H9 (cell line): ENCODE measurements around the gene NRROS. TPM values are rescaled to one million over a fixed set of nuclear protein-coding genes. Genes with fewer than 3 reads are reported as not detected.

Experiments used
- DNase-seq: peaks from one replicate; pipeline ENCODE4 v3.0.0-alpha.2; 2017
- H2AFZ ChIP-seq: one replicate; pipeline ENCODE4 v1.6.1; 2013; ENCODE audit warnings: mild to moderate bottlenecking, low read length, control low read depth, moderate library complexity
- H2AK5ac ChIP-seq: 2 replicates; pipeline ENCODE4 v1.6.1; 2013; ENCODE audit warnings: low read length, control low read depth, mixed read lengths; ENCODE audit not compliant: insufficient read length
- H2BK120ac ChIP-seq: one replicate; pipeline ENCODE4 v1.6.1; 2013; ENCODE audit warnings: low read depth, mild to moderate bottlenecking, low read length, control low read depth, inconsistent platforms; ENCODE audit not compliant: poor library complexity, severe bottlenecking
- H2BK12ac ChIP-seq: 2 replicates; pipeline ENCODE4 v1.6.1; 2013; ENCODE audit warnings: low read length, control low read depth, mixed read lengths, low read depth; ENCODE audit not compliant: insufficient read length
- H2BK15ac ChIP-seq: 2 replicates; pipeline ENCODE4 v1.6.1; 2013; ENCODE audit warnings: low read depth, low read length, control low read depth
- H2BK20ac ChIP-seq: one replicate; pipeline ENCODE4 v1.6.1; 2013; ENCODE audit warnings: low read depth, mild to moderate bottlenecking, low read length, control low read depth, inconsistent platforms; ENCODE audit not compliant: poor library complexity, severe bottlenecking
- H2BK5ac ChIP-seq: 2 replicates; pipeline ENCODE4 v1.6.1; 2013; ENCODE audit warnings: low read length, control low read depth, mixed read lengths; ENCODE audit not compliant: insufficient read length
- H3K14ac ChIP-seq: 2 replicates; pipeline ENCODE4 v1.6.1; 2013; ENCODE audit warnings: low read length, control low read depth; ENCODE audit not compliant: insufficient read depth
- H3K18ac ChIP-seq: 2 replicates; pipeline ENCODE4 v1.6.1; 2013; ENCODE audit warnings: low read depth, mild to moderate bottlenecking, mixed read lengths, low read length, control low read depth; ENCODE audit not compliant: insufficient read length
- H3K23ac ChIP-seq: 2 replicates; pipeline ENCODE4 v1.6.1; 2013; ENCODE audit warnings: low read length, control low read depth, mixed read lengths, low read depth; ENCODE audit not compliant: insufficient read length
- H3K23me2 ChIP-seq: 2 replicates; pipeline ENCODE4 v1.6.1; 2013; ENCODE audit warnings: low read depth, mild to moderate bottlenecking, mixed read lengths, low read length, control low read depth; ENCODE audit not compliant: insufficient read length, poor library complexity, severe bottlenecking
- H3K27ac ChIP-seq: 2 replicates; pipeline ENCODE4 v1.5.1; 2013; ENCODE audit warnings: low read length, control low read depth, mixed read lengths, low read depth; ENCODE audit not compliant: insufficient read length
- H3K27me3 ChIP-seq: 2 replicates; pipeline ENCODE4 v1.6.1; 2013; ENCODE audit warnings: low read length, control low read depth, inconsistent platforms; ENCODE audit not compliant: insufficient read depth
- H3K4ac ChIP-seq: 2 replicates; pipeline ENCODE4 v1.6.1; 2013; ENCODE audit warnings: low read depth, mild to moderate bottlenecking, control low read depth, inconsistent platforms, low read length, moderate library complexity
- H3K4me1 ChIP-seq: 2 replicates; pipeline ENCODE4 v1.6.1; 2013; ENCODE audit warnings: low read length, control low read depth, inconsistent platforms; ENCODE audit not compliant: insufficient read depth
- H3K4me2 ChIP-seq: 2 replicates; pipeline ENCODE4 v1.6.1; 2013; ENCODE audit warnings: low read length, control low read depth, mixed read lengths; ENCODE audit not compliant: insufficient read length, insufficient read depth
- H3K56ac ChIP-seq: 2 replicates; pipeline ENCODE4 v1.6.1; 2013; ENCODE audit warnings: low read depth, mild to moderate bottlenecking, mixed read lengths, low read length, control low read depth; ENCODE audit not compliant: insufficient read length
- H3K79me1 ChIP-seq: 2 replicates; pipeline ENCODE4 v1.6.1; 2013; ENCODE audit warnings: low read depth, mild to moderate bottlenecking, moderate library complexity, low read length, control low read depth, inconsistent platforms; ENCODE audit not compliant: insufficient read depth, poor library complexity, severe bottlenecking
- H3K79me2 ChIP-seq: 2 replicates; pipeline ENCODE4 v1.6.1; 2013; ENCODE audit warnings: low read length, control low read depth, inconsistent platforms; ENCODE audit not compliant: insufficient read depth
- H3K9ac ChIP-seq: 2 replicates; pipeline ENCODE4 v1.6.1; 2013; ENCODE audit warnings: low read length, control low read depth, mixed read lengths; ENCODE audit not compliant: insufficient read length; ENCODE audit errors: extremely low read depth
- H3K9me3 ChIP-seq: one replicate; pipeline ENCODE4 v1.6.1; 2013; ENCODE audit warnings: low read depth, low read length, inconsistent platforms; ENCODE audit not compliant: control insufficient read depth
- H3T11ph ChIP-seq: one replicate; pipeline ENCODE4 v1.6.1; 2013; ENCODE audit warnings: mild to moderate bottlenecking, low read length, control low read depth, inconsistent platforms
- H4K20me1 ChIP-seq: one replicate; pipeline ENCODE4 v1.6.1; 2013; ENCODE audit not compliant: control insufficient read depth, insufficient read length, insufficient read depth
- H4K5ac ChIP-seq: 2 replicates; pipeline ENCODE4 v1.6.1; 2013; ENCODE audit warnings: low read depth, mild to moderate bottlenecking, mixed read lengths, low read length, control low read depth; ENCODE audit not compliant: insufficient read length
- H4K8ac ChIP-seq: replicated peaks from 2 replicates; pipeline ENCODE4 v1.6.1; 2013; ENCODE audit warnings: low read length, control low read depth, mixed read lengths, low read depth; ENCODE audit not compliant: insufficient read length
- H4K91ac ChIP-seq: 2 replicates; pipeline ENCODE4 v1.6.1; 2013; ENCODE audit warnings: low read depth, mild to moderate bottlenecking, moderate library complexity, mixed read lengths, low read length, control low read depth; ENCODE audit not compliant: insufficient read length
- H3K27ac Mint-ChIP-seq, 3 experiments: 2 replicates in 2 of 3; 3 replicates in 1 of 3; pipeline ENCODE4 v1.8.0; 2020 to 2021; ENCODE audit warnings: mixed read lengths in 3 of 3, mild to moderate bottlenecking in 1 of 3, moderate library complexity in 1 of 3
- H3K27me3 Mint-ChIP-seq: 2 replicates; pipeline ENCODE4 v1.8.0; 2021; ENCODE audit warnings: low read depth, mild to moderate bottlenecking, moderate library complexity, mixed read lengths
- H3K36me3 Mint-ChIP-seq, 3 experiments: 2 replicates in 2 of 3; 3 replicates in 1 of 3; pipeline ENCODE4 v1.8.0; 2020 to 2021; ENCODE audit warnings: low read depth in 3 of 3, mixed read lengths in 3 of 3; ENCODE audit not compliant: insufficient read depth in 1 of 3
- H3K4me1 Mint-ChIP-seq, 2 experiments: 2 replicates each; pipeline ENCODE4 v1.8.0; 2020; ENCODE audit warnings: mixed read lengths in 2 of 2
- H3K4me3 Mint-ChIP-seq, 2 experiments: 2 replicates in 1 of 2; 3 replicates in 1 of 2; pipeline ENCODE4 v1.8.0; 2020 to 2021; ENCODE audit warnings: mild to moderate bottlenecking in 2 of 2, mixed read lengths in 2 of 2, moderate library complexity in 1 of 2
- H3K9me3 Mint-ChIP-seq, 2 experiments: 2 replicates in 1 of 2; 3 replicates in 1 of 2; pipeline ENCODE4 v1.8.0; 2020; ENCODE audit warnings: mild to moderate bottlenecking in 2 of 2, mixed read lengths in 2 of 2, moderate library complexity in 1 of 2
- CTCF ChIP-seq: fragments of 200-600 bp; sonication (generic); conservative IDR thresholded peaks from 3 replicates; pipeline ENCODE4 v1.8.0; 2021; ENCODE audit warnings: antibody characterized with exemption, mild to moderate bottlenecking
- WGBS: extraction: QIAGEN DNeasy Blood & Tissue Kit; methylation state at CpG from one replicate; pipeline ENCODE4 v1.1.7; 2013; ENCODE audit warnings: missing lambda C conversion rate, low lambda C conversion rate, mixed read lengths; ENCODE audit not compliant: insufficient read length; ENCODE audit errors: extremely low coverage; 5-methylcytosine and 5-hydroxymethylcytosine counted together
- total RNA-seq: library from RNA; stranded (reverse); gene quantifications from 2 replicates; pipeline ENCODE4 v1.2.1, GENCODE V29; 2021

NRROS gene
- total RNA-seq, 1 experiment from 2014 or later, result 4.0 TPM

GRCh38 chr3:196617256-196617655, 22.2 kb upstream of the NRROS start:
- Histone ChIP-seq H3K23me2 (no peaks in the 10 kb centered on the region), H2BK120ac (no peak overlapping the region), H3K23ac (no peak overlapping the region), H2BK20ac (no peak overlapping the region), H3K9ac (no peak overlapping the region), H3K9me3 (no peaks in the 10 kb centered on the region), H3K79me2 (no peaks in the 10 kb centered on the region), H2AK5ac (no peak overlapping the region), H4K91ac (no peak overlapping the region), H3K14ac (no peak overlapping the region), H4K8ac (no peak overlapping the region), H4K5ac (no peak overlapping the region), H2BK12ac (no peak overlapping the region), H3K18ac (no peak overlapping the region), H2BK15ac (no peak overlapping the region), H3K27me3 (no peaks in the 10 kb centered on the region), H3K4ac (no peak overlapping the region), H2AFZ (no peak overlapping the region), H3K79me1 (no peaks in the 10 kb centered on the region), H3K4me2 (no peak overlapping the region), H2BK5ac (no peak overlapping the region), H3K4me1 (peaks cover 3% of the 10 kb centered on the region; the same call in 1 of the 2 replicates), H3T11ph (no peak overlapping the region), H3K56ac (no peak overlapping the region), H3K27ac (no peak overlapping the region), H4K20me1 (no peaks in the 10 kb centered on the region)
- H3K27me3 Mint-ChIP-seq, result no peaks in the 10 kb centered on the region
- no CpG with 5 or more reads among the region's 5 CpGs for WGBS
- DNase-seq, result no peak
- H3K4me1 Mint-ChIP-seq, result peaks cover 25 to 26% of the 10 kb centered on the region in 2 experiments
- H3K27ac Mint-ChIP-seq, result 0 out of 7 replicates have a peak overlapping the region, but pooled peaks of 1 of the 3 experiments have one; percentile 25
- TF ChIP-seq CTCF, result no peak
- no peak overlapping the region for H3K4me3 Mint-ChIP-seq
- no peaks in the 10 kb centered on the region for H3K36me3 Mint-ChIP-seq
- H3K9me3 Mint-ChIP-seq, result no peaks in the 10 kb centered on the region
